SKM-1 (cell line): Measurements from ENCODE around the gene CAPN14.
A peak's percentile ranks its signal among the peaks of the same experiment; 100 is the strongest.
"Not testable (repeated sequence)": the region's sequence is repeated elsewhere in the genome, so short reads cannot be mapped to it uniquely, and the experiment has no call there.

ENCODE experiments used
- DNase-seq: peaks from one replicate; lab custom pipeline; 2025; ENCODE audit not compliant: unreplicated experiment; lab: John Stamatoyannopoulos, UW

Gene CAPN14

DNA sequence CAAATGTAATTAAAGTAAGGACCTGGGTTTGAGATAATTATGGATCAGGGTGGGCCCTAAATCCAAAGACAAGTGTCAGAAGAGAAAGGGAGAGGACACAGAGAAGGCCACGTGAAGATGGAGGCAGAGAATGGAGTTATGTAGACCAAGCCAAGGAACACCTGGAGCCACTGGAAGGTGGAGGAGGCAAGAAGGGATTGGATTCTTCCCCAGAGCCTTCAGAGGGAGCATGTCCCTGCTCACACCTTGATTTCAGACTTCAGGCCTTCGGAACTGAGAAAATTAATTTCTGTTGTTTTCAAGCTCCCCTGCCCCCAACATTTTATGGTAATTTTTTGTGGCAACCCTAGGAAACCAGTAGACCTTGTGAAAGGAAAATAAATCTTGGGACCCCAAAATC lies 19.6 kb downstream of the CAPN14 start:
- DNase-seq: no peak

- DNase-seq: no peak
Measured at GRCh38 chr2:31197166-31197565, 20.1 kb downstream of the CAPN14 start.

DNA sequence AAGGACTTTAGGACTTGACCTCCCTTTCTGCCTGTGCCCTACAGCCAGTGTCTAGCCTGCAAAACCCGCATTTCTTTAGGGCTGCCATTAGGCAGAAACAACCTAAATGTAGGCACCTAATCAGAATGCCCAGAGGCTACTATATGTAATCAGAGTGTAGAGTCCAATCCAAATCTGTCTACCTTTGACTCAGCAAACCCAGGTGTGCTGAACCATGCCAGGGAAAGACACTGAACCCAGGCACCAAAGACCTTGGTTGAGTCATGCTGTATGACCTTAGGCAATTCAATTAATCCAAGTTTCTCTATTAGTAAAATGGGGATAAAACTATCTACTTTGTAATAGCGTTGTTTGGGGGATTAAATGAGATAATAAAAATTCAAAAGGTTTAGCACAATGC lies 20.7 kb downstream of the CAPN14 start:
- DNase-seq: no peak

- no peak for DNase-seq
Measured at GRCh38 chr2:31193806-31194205, 23.5 kb downstream of the CAPN14 start.

- no peak for DNase-seq
Measured at GRCh38 chr2:31192851-31193392, 24.4 kb downstream of the CAPN14 start.

DNA sequence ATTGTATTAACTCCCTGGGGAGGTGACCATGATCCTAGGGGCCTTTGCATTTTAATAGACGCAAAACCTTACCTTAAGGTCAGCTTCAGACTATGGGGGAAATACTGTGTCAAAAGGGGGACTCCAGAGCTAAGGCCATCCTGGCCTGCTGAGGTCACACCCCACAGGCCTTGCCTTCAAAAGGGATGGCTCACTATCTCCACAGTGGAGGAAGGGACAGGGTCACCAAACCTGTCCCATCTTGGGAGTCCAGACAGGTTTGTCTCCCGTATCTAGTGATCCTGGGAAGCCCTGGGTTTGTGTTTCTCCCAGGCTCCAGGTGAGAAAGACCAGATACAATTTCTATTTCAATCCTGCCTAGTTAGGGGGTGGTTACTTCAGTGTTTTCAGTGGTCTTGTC lies 24.9 kb downstream of the CAPN14 start:
- DNase-seq: no peak

GRCh38 chr2:31191931-31192330 lies 25.4 kb downstream of the CAPN14 start:
- no peak for DNase-seq

GRCh38 chr2:31190188-31190587 lies 27.1 kb downstream of the CAPN14 start:
- DNase-seq: no peak

DNA sequence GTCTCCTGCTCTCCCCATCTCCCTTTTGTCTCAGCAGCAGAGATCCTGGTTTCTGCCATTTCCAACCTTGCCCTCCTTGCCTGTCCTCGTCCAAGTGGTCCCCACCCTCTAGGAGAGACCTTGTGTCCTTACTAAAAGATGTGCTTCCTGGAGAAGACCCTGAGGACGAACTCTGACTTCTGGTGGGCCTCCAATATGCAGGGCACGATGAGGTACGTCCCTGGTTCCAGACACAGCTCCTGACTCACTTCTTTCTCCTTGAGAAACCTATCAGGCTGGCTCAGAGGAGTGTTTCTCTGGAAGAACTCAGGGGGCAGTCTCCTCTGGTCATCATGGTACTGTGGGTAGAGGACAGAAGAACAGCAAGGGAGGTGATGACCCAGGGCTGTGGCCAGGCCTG lies 28.2 kb downstream of the CAPN14 start:
- no peak for DNase-seq

DNA sequence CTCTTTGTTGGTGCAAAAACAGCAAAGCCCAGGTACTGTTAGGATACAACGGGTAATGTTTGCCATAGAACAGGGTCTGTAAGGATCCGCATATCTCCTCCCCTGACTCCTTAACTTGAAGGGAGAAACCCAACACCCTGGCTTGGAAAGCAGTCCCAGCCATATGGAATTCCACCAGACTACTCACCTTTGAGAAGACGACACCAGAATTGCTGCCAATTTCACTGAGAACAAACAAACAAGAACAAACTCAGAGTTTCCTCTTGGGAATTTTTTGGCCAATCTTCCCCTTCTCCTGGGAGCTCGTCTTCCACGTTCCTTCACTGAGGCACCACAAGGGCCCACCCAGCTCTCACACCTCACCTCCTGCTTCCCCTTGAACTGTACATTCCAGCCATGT lies 29.2 kb downstream of the CAPN14 start:
- no peak for DNase-seq

DNA sequence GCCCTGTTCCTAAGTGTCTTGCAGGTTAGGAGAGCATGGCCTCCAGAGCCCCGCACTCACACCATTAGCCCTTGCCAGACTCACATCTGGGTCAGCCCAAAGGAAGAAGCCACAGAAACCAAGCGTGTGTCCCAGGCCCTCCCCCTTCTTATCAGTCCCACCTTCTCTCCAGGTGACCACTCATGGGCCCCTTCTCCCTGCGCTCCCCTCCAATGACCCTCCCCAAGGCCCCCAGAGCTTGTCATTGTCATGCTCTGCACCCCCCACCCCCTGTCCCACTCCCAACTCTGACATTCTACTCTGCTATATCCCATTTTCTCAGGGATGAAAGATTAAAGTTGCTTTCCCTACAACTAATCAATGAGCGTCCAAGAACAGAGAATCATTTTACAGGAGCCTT lies 30.1 kb downstream of the CAPN14 start:
- DNase-seq: no peak

- not testable (repeated sequence) for DNase-seq
Measured at GRCh38 chr2:31183973-31184372, 33.3 kb downstream of the CAPN14 start.

GRCh38 chr2:31176742-31177141 lies 40.6 kb downstream of the CAPN14 start:
- no peak for DNase-seq

- no peak for DNase-seq
Measured at GRCh38 chr2:31171142-31171541, 46.2 kb downstream of the CAPN14 start.

GRCh38 chr2:31170071-31170698 lies 47.1 kb downstream of the CAPN14 start:
- DNase-seq: peak; percentile 68

GRCh38 chr2:31168291-31168690 lies 49.0 kb downstream of the CAPN14 start:
- no peak for DNase-seq

- no peak for DNase-seq
Measured at GRCh38 chr2:31166925-31167324, 50.4 kb downstream of the CAPN14 start.

DNA sequence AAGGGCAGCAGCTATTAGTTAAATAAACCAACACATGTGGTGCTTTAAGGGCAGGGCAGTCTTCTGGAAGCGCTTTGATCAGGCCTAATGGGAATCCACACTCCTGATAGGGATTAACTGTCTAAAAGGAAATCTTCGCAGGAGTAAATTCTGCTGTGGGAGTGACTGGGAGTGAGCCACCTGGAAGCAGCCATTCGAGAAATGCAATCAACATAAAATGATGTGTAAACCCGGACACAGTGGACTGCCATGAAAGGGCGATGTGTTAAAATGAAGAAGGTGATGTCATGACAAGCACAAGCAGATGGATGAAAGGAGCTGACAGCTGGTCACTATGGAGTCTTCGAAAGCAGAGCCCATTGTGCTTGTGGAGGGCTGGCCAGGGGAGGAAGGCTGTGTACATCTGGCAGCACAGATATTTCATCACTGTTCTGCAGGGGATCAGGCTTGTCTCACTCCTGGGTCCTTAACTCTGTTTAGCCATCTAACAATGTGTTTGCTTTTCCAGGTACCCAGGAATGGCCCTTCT lies 54.2 kb downstream of the CAPN14 start:
- no peak for DNase-seq

DNA sequence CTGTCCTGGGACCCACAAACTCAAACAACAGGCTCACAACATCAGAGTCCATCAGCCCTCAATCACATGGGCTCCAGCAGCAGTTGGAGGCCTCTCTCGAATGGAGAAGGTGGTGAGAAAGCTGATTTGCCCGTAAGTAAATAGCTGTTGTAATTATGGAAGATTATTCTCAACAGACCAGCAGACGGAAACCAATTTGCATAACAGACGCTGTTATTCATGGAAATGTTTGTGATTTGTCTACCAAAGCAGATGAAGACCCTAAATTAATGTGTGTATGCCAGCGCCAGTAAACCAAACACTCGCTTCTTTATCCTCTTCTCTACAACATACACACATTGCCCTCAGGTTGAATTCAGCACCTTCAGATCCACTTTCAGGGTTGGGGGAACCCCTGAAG lies 55.7 kb downstream of the CAPN14 start:
- DNase-seq: no peak

DNA sequence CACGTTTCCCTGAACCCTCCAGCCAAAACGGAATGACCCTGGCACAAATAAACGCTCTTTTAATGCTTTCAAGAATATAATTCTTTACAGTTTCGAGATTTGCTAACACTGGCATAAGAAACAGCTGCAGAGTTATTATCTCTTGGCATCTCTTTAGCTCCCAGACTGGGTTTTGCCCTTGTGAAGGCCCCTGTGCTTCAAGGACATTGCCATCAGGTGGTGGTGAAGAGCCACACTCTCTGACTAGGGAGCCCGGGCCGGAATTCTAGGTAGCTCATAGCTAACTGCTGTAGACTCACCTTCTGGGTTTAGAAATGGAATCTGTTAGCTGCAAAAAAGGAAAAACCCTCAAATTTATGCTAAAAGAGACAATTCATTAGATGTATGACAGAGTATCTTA lies 65.8 kb downstream of the CAPN14 start:
- DNase-seq: no peak

GRCh38 chr2:31150120-31150670 lies 67.1 kb downstream of the CAPN14 start:
- DNase-seq: no peak

DNA sequence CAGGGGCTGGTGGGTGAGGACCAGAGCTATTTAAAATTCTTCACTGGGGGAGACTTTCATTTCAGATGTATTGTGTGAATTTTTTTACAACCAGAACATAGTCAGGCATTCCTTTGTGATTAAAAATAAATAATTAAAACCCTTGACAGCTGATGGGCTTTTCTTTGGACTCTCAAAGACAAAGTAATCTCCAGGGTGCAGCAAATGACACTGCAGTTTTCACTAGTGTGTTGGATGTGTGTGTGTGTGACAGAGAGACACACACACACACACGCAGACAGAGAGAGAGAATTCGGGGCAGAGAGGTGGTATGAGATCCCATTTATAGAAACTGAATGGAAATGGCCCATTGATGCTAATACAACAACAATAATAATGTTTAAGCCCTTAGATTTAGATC lies 68.8 kb downstream of the CAPN14 start:
- no peak for DNase-seq

GRCh38 chr2:31147645-31148044 lies 69.7 kb downstream of the CAPN14 start:
- no peak for DNase-seq
